ENCODE results near the gene GAS6.
A peak's percentile ranks its signal among the peaks of the same experiment; 100 is the strongest.
"Not testable (repeated sequence)": the region's sequence is repeated elsewhere in the genome, so short reads cannot be mapped to it uniquely, and the experiment has no call there.

GAS6 gene

GRCh38 chr13:113831061-113831460 is 32.8 kb downstream of the GAS6 start:
- Mint-ChIP-seq H3K4me3 (no peak overlapping the region), H3K9me3 (no peaks in the 10 kb centered on the region), H3K4me1 (peaks cover 29% of the 10 kb centered on the region), H3K27me3 (ENCODE audit: low read depth, poor library complexity) (no peaks in the 10 kb centered on the region), H3K27ac (no peak overlapping the region), H3K36me3 (ENCODE audit: low read depth) (no peaks in the 10 kb centered on the region)
- TF ChIP-seq, protein P1, sequence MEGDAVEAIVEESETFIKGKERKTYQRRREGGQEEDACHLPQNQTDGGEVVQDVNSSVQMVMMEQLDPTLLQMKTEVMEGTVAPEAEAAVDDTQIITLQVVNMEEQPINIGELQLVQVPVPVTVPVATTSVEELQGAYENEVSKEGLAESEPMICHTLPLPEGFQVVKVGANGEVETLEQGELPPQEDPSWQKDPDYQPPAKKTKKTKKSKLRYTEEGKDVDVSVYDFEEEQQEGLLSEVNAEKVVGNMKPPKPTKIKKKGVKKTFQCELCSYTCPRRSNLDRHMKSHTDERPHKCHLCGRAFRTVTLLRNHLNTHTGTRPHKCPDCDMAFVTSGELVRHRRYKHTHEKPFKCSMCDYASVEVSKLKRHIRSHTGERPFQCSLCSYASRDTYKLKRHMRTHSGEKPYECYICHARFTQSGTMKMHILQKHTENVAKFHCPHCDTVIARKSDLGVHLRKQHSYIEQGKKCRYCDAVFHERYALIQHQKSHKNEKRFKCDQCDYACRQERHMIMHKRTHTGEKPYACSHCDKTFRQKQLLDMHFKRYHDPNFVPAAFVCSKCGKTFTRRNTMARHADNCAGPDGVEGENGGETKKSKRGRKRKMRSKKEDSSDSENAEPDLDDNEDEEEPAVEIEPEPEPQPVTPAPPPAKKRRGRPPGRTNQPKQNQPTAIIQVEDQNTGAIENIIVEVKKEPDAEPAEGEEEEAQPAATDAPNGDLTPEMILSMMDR (IDR thresholded peaks at IDR 0.05): no peak
- DNase-seq: no peak

- H3K36me3 Mint-ChIP-seq (ENCODE audit: low read depth); H3K9me3 Mint-ChIP-seq; H3K4me3 Mint-ChIP-seq; H3K27ac Mint-ChIP-seq; DNase-seq; H3K27me3 Mint-ChIP-seq (ENCODE audit: low read depth, poor library complexity): not testable (repeated sequence)
- peaks cover 29% of the 10 kb centered on the region for H3K4me1 Mint-ChIP-seq
Observed at GRCh38 chr13:113830426-113830950, 33.4 kb downstream of the GAS6 start.

GRCh38 chr13:113828282-113828825 is 35.5 kb downstream of the GAS6 start:
- H3K36me3 Mint-ChIP-seq (ENCODE audit: low read depth): no peaks in the 10 kb centered on the region
- H3K27ac Mint-ChIP-seq: no peak overlapping the region
- TF ChIP-seq, protein P1 (IDR thresholded peaks at IDR 0.05): no peak
- H3K4me3 Mint-ChIP-seq: no peak overlapping the region
- H3K27me3 Mint-ChIP-seq (ENCODE audit: low read depth, poor library complexity): peaks cover 6% of the 10 kb centered on the region
- no peaks in the 10 kb centered on the region for H3K9me3 Mint-ChIP-seq
- H3K4me1 Mint-ChIP-seq: peaks cover 15% of the 10 kb centered on the region
- no peak for DNase-seq

DNA sequence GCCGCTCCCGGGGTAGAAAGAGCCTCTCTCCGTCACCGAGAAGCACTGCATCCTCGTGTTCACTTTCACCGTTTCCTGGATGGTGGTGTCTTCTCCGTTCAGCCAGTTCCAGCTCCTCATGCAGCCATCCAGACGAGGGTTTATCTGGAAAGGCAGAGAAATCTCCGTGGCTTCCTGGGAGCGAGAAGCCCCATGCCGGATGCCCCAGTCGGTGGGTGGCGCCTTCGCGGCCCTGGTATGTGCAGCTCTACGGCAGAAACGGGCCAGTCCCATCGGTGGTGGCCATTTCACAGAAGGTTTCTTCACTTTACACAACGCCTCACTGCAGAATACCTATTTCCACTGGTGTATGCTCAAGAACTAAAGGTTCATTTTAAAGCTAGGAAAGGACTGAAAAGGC is 36.9 kb downstream of the GAS6 start:
- TF ChIP-seq, protein P1 (IDR thresholded peaks at IDR 0.05): no peak
- Mint-ChIP-seq H3K4me3 (no peak overlapping the region), H3K36me3 (ENCODE audit: low read depth) (no peaks in the 10 kb centered on the region), H3K9me3 (no peaks in the 10 kb centered on the region), H3K27ac (no peak overlapping the region), H3K4me1 (peaks cover 15% of the 10 kb centered on the region), H3K27me3 (ENCODE audit: low read depth, poor library complexity) (peaks cover 6% of the 10 kb centered on the region)
- no peak for DNase-seq

DNA sequence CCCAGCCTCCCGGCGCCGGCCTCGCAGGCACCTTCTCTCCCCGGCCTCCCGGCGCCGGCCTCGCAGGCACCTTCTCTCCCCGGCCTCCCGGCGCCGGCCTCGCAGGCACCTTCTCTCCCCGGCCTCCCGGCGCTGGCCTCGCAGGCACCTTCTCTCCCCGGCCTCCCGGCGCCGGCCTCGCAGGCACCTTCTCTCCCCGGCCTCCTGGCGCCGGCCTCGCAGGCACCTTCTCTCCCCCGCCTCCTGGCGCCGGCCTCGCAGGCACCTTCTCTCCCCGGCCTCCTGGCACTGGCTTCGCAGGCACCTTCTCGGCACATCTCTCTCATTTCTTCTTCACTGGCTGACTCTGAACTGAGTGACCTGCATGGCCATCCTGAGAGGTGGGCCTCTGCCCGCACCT is 37.4 kb downstream of the GAS6 start:
- H3K27me3 Mint-ChIP-seq (ENCODE audit: low read depth, poor library complexity); H3K36me3 Mint-ChIP-seq (ENCODE audit: low read depth); H3K9me3 Mint-ChIP-seq; H3K27ac Mint-ChIP-seq; H3K4me3 Mint-ChIP-seq; DNase-seq: not testable (repeated sequence)
- H3K4me1 Mint-ChIP-seq: peaks cover 20% of the 10 kb centered on the region

- TF ChIP-seq, protein P1 (IDR thresholded peaks at IDR 0.05): no peak
- peaks cover 24% of the 10 kb centered on the region for H3K4me1 Mint-ChIP-seq
- no peaks in the 10 kb centered on the region for H3K9me3 Mint-ChIP-seq
- peaks cover 8% of the 10 kb centered on the region for H3K27me3 Mint-ChIP-seq (ENCODE audit: low read depth, poor library complexity)
- H3K36me3 Mint-ChIP-seq (ENCODE audit: low read depth): no peaks in the 10 kb centered on the region
- H3K4me3 Mint-ChIP-seq: no peak overlapping the region
- peak overlapping the region; percentile 81 for H3K27ac Mint-ChIP-seq
- DNase-seq: no peak
Observed at GRCh38 chr13:113825841-113826240, 38.0 kb downstream of the GAS6 start.

DNA sequence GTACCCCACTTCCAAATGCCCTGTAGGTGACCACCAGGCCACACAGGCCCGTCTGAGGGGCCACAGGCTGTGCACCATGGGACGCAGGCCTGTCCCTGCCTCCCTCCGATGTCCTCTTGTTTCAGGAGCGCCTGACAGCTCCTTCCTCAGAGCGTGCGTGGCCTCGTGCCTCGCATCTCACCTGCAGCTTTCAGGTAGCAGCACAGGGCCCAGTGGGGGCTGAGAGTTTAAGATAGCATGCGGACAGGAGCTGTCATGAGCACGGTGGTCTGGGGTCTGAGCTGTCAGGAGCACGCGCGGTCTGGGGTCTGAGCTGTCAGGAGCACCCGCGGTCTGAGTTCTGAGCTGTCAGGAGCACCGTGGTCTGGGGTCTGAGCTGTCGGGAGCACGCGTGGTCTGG is 40.1 kb downstream of the GAS6 start:
- Mint-ChIP-seq H3K36me3 (ENCODE audit: low read depth) (no peaks in the 10 kb centered on the region), H3K4me1 (peaks cover 23% of the 10 kb centered on the region), H3K9me3 (no peaks in the 10 kb centered on the region), H3K27ac (no peak overlapping the region), H3K4me3 (no peak overlapping the region), H3K27me3 (ENCODE audit: low read depth, poor library complexity) (peaks cover 8% of the 10 kb centered on the region)
- TF ChIP-seq, protein P1 (IDR thresholded peaks at IDR 0.05): no peak
- DNase-seq: no peak
